ENCODE data around the gene MESD. TPM values are rescaled to one million over a fixed set of nuclear protein-coding genes. Genes with fewer than 3 reads are reported as not detected.

MESD gene
- total and polyA plus RNA-seq, 9 of the 15 experiments (the other 6 are each of a cell fraction or from before 2014, with no cell fraction given) = 11.3 to 39.7 (median 22.8) TPM

GRCh38 chr15:80971143-80971542 lies 18.5 kb downstream of the MESD start:
- peaks cover 10% of the 10 kb centered on the region; the same call in 1 of the 2 replicates for H4K20me1 ChIP-seq (replicated peaks; ENCODE audit: control insufficient read depth, insufficient read depth, low read length)
- intact Hi-C loops (cut with micrococcal nuclease) = loop anchor here (2.0 kb wide), 2 partner anchors 192 to 516 kb away; partner anchors contain the start of gene CEMIP
- H3K4me1 ChIP-seq (replicated peaks in 1 of 2; ENCODE audit: control insufficient read depth in 2 of 2, insufficient read depth in 2 of 2, low read length in 2 of 2) = no peaks in the 10 kb centered on the region
- no peaks in the 10 kb centered on the region for H3K9me3 ChIP-seq (replicated peaks; ENCODE audit: control insufficient read depth, insufficient read depth, low read depth, low read length)
- ATAC-seq (no peak), DNase-seq (ENCODE audit: extremely low read depth in 1 of 4, low spot score in 3 of 4) (no peak), FAIRE-seq (no peak)
- WGBS (ENCODE audit: insufficient coverage, low coverage, missing lambda C conversion rate) = 43% methylated on average over 2 of the region's 2 CpGs
- H2AFZ ChIP-seq (ENCODE audit: low read depth, low read length) = no peak overlapping the region
- peaks cover 4% of the 10 kb centered on the region; the same call in 1 of the 3 replicates for H3K79me2 ChIP-seq (ENCODE audit: control insufficient read depth, insufficient read depth, low read length)
- no peak overlapping the region for H3K4me2 ChIP-seq (ENCODE audit: insufficient read depth, low read length)
- ChIA-PET POLR2A (no interaction called here), CTCF (ENCODE audit: low intra/inter-chr PET ratio) (interaction anchor here (1.7 kb wide), 2 partner anchors 515 to 552 kb away, joined by 4 to 12 read pairs; no protein-coding TSS in a partner anchor)
- no peaks in the 10 kb centered on the region for H3K27me3 ChIP-seq (ENCODE audit: control insufficient read depth in 2 of 2, insufficient read depth in 2 of 2, low read length in 2 of 2)
- in situ Hi-C loops (cut with MboI) = loop anchor here (5.0 to 10.0 kb wide), 2 partner anchors 434 to 514 kb away; no protein-coding TSS in a partner anchor
- H3K9me1 ChIP-seq (ENCODE audit: control insufficient read depth, insufficient read depth, low read length) = no peaks in the 10 kb centered on the region
- H3K4me3 ChIP-seq = no peak overlapping the region
- peaks cover 16% of the 10 kb centered on the region; the same call in 2 of the 3 replicates for H3K36me3 ChIP-seq (ENCODE audit: control insufficient read depth, insufficient read depth, low read length)
- H3K9ac ChIP-seq (ENCODE audit: insufficient read depth in 1 of 2, low read depth in 2 of 2, low read length in 2 of 2) = no peak overlapping the region
- no TSS peak for BruUV-seq (replicated peaks)
- TF ChIP-seq HDAC8 (tag; IDR thresholded peaks at IDR 0.05) = no peak
- TF ChIP-seq HNRNPUL1 (IDR thresholded peaks at IDR 0.05; ENCODE audit: low read length) = no peak
- TF ChIP-seq ESRRB (CRISPR knock-in tag; IDR thresholded peaks at IDR 0.05; ENCODE audit: borderline replicate concordance) = no peak
- TF ChIP-seq CBX8 (IDR thresholded peaks at IDR 0.05; ENCODE audit: borderline replicate concordance, extremely low read depth, low read depth, low read length, poor library complexity, severe bottlenecking) = no peak
- TF ChIP-seq ATF7 (IDR thresholded peaks at IDR 0.05) = no peak
- TF ChIP-seq HMGN3 (IDR thresholded peaks at IDR 0.05; ENCODE audit: borderline replicate concordance, extremely low read depth, insufficient read length, low read depth, low read length) = no peak
- TF ChIP-seq SNRNP70 (optimal IDR thresholded peaks at IDR 0.05; ENCODE audit: low read depth, low read length) = no peak
- TF ChIP-seq PHB2 (IDR thresholded peaks at IDR 0.05; ENCODE audit: low read depth) = no peak
- TF ChIP-seq ETS1 (conservative IDR thresholded peaks at IDR 0.05; ENCODE audit: control insufficient read depth, low read depth, low read length) = no peak
- H3K27ac ChIP-seq (ENCODE audit: extremely low read depth, low read depth, low read length) = no peak overlapping the region
